C4-2B (cell line): ENCODE results near the gene ARHGAP32.

ENCODE experiments used
- ZFX ChIP-seq: fragments of 450-650 bp; IDR thresholded peaks from 2 replicates; pipeline ENCODE4 v1.6.1; 2017
- TF ChIP-seq, protein P1 (sequence below): fragments of 450-650 bp; conservative IDR thresholded peaks from 2 replicates; pipeline ENCODE4 v1.5.1; 2017; ENCODE audit warnings: mild to moderate bottlenecking

DNA sequence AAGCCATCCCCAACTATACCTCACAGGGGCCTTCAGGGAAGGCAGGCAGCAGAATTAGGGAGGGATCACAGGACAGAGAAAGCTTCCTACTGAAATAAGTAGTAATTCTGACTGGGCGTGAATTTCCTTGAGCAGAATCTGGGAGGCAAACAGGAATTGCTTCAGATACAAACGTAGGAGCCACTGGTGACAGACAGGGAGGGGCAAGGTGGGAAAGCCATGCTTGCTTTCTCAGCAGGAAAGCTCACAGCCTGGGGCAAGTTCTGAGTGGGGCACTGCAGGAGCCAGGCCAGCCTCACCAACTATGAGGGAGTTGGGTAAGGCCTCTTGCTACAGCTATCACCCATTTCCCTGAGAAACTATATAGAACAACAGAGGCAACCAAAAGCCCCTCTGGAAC is 43.6 kb downstream of the ARHGAP32 start:
- TF ChIP-seq, protein P1, sequence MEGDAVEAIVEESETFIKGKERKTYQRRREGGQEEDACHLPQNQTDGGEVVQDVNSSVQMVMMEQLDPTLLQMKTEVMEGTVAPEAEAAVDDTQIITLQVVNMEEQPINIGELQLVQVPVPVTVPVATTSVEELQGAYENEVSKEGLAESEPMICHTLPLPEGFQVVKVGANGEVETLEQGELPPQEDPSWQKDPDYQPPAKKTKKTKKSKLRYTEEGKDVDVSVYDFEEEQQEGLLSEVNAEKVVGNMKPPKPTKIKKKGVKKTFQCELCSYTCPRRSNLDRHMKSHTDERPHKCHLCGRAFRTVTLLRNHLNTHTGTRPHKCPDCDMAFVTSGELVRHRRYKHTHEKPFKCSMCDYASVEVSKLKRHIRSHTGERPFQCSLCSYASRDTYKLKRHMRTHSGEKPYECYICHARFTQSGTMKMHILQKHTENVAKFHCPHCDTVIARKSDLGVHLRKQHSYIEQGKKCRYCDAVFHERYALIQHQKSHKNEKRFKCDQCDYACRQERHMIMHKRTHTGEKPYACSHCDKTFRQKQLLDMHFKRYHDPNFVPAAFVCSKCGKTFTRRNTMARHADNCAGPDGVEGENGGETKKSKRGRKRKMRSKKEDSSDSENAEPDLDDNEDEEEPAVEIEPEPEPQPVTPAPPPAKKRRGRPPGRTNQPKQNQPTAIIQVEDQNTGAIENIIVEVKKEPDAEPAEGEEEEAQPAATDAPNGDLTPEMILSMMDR = no peak
- no peak for TF ChIP-seq ZFX
